GM19463 (cell line): ENCODE results near the gene UBASH3A.

ENCODE experiments used
- ATAC-seq: cut with Tn5 transposase; IDR thresholded peaks from one replicate; pipeline ENCODE4 v1.9.1; 2021; ENCODE audit warnings: mild to moderate bottlenecking, moderate library complexity; ENCODE audit not compliant: unreplicated experiment

UBASH3A gene

DNA sequence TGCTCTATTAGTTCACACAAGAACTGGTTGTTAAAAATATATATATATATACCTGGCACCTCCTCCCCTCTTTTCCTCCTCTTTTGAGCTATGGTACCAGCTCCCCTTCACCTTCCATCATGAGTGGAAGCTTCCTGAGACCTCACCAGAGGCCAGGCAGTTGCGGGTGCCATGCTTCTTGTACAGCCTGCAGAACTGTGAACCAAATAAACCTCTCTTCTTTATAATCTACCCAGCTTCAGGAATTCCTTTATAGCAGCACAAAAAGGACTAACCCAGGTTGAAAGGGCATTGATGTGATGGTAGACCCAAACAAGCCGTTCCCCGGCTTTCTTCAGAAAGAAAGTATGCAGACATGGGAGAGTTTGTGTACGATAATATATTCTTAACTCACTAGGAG, 77.5 kb downstream of the UBASH3A start:
- ATAC-seq = no peak

- ATAC-seq = no peak
Observed at GRCh38 chr21:42484966-42485365, 81.3 kb downstream of the UBASH3A start.

DNA sequence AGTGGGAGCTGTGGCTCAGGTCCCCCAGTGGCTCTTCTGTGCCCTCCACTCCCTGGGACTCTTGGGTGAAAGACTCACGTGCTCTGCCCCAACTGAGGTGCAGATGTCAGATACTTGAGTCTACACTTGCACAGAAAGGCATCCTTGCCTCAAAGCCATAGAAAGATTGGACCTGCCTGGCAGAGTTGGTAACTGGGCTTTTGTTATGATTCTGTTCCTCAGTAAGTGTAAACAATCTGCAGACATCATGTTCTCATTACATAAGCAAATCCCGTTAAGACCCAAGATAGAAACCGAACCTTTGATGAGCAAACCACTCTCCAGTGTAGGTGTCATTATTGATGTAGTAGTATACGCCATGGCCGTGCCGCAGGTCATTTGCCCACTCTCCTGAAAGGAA, 82.4 kb downstream of the UBASH3A start:
- no peak for ATAC-seq

DNA sequence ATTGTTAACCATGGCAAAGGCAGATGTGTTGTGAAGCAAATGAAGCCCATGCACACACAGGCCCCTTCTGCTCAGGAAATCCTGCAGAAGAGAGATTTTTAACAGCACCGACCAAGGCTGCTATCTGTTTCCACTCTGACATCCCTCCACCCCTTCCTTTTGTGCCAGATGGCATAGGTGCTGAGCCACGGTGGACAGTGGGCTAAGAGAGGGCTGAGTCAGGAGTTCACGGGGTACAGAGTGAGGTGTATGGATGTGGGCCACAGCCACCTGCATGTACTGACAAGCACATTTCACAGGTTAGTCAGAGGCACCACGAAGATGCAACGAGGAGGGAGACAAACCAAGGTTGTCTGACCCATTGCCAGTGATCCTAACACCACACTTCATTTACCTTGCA, 82.8 kb downstream of the UBASH3A start:
- no peak for ATAC-seq

GRCh38 chr21:42489006-42489563, 85.4 kb downstream of the UBASH3A start:
- no peak for ATAC-seq

GRCh38 chr21:42489991-42490390, 86.3 kb downstream of the UBASH3A start:
- no peak for ATAC-seq

DNA sequence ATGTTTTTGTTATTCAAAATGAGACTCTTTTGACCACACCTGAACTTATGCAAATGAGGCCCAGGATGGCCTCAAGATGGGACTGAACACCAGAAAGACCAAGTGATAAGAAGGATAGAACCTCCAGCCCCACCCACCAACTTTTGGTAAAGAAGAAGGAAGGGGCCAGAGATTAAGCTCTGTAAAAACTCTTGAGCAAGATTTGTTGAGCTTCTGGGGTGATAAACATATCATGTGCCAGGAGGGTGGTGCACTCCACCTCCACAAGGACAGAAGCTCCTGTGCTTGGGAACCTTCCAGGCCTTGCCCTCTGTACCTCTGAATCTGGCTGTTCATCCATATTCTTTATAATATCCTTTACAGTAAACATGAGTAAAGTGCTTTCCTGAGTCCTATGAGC, 87.0 kb downstream of the UBASH3A start:
- no peak for ATAC-seq

GRCh38 chr21:42491328-42491727, 87.6 kb downstream of the UBASH3A start:
- no peak for ATAC-seq

DNA sequence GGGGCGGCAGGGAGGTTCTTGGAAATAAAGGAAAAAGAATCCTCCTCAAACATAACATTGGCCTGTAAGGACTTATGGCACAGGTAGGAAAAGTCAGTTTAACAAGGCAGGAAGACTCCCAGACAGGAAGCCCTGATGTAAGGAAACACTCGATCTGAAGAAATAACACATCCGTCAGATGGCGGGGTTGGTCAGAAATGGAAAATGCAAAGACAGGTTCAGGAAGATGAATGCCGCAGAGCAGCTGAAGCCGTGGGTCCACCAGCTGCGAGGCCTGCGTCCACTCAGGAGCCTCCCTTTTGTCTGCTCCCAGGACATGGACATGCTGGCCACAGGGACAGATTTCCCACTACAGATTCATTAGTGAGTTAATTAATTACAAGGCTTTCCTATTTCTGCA, 88.5 kb downstream of the UBASH3A start:
- ATAC-seq = no peak

- ATAC-seq = no peak
Observed at GRCh38 chr21:42493109-42494060, 89.7 kb downstream of the UBASH3A start.

- ATAC-seq = no peak
Observed at GRCh38 chr21:42495027-42495426, 91.3 kb downstream of the UBASH3A start.

DNA sequence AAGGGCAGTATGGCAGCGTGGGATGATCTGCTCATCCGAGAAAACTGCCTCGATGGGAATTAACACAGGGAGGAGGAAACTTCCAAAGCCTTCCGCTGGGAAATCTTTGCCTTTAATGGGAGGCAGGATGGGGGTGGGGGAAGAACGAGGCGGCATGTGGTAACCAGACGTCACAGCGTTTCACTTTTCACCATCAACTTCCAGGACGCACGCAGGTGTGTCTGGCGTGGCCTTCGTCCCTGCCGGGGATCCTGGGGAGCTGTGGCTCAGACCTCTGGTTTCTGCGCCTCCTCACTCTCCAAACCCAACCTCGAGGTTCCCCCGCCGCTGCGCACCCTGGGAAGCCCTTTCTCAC, 92.0 kb downstream of the UBASH3A start:
- peak; percentile 5 for ATAC-seq

DNA sequence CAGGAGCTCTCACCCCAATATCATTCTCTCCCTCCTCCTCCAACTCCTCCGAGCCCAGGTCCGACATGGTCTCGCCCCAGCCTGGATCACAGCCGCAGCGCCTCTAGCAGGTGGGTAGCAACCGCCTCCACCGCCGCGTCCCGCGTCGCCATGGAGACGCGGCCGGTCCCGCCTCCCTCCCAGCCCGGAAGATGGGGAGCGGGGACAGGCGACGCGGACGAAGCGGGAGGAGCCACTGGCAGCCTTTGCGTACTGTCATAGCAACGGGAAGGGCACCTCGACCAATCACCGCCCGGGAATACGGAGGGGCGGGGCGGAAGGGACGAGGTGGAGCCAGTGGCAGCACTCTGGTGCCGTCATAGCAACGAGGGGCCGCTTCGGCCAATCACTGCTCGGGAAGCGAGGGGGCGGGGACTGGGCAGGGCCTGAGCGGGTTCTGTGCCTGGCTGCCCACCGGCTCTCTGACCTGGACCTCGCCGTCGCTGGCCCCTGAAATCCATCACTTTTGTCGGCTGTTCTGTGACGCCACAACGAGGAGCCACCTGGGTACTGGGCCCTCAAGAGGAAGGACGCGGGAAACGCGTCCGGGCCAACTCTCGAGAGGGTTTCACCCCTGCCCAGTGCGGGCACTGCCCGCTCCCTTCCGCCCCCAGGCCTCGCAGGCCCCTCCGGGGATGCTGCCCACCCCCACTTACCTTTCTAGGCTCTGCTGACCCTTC, 92.6 kb downstream of the UBASH3A start, which contains the start of gene RSPH1:
Gene RSPH1, minus strand, starts transcription at position 105 of the 719 bp plus-strand sequence. Its CDS starts 38 bp downstream, at position 67.
- ATAC-seq = peak; percentile 99

DNA sequence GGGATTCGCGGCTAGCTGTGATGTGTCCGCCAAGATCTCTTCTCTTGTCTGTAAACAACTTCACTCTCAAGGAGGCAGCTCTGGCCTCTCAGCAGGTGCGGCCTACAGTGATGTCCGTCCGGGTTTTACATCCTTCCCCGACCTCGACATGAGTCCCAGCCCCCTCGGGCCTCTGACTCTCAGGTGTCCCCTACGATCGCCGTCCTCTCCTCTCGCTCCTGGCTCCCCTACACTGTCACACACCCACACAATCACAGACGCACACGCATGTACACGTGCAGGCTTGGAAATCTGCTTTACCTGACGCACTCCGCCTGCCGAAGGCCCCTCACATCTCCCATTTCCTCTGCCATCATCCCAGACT, 93.1 kb downstream of the UBASH3A start:
- no peak for ATAC-seq
